ENCODE results near the gene CNPY1.

- TF ChIP-seq, protein P1, sequence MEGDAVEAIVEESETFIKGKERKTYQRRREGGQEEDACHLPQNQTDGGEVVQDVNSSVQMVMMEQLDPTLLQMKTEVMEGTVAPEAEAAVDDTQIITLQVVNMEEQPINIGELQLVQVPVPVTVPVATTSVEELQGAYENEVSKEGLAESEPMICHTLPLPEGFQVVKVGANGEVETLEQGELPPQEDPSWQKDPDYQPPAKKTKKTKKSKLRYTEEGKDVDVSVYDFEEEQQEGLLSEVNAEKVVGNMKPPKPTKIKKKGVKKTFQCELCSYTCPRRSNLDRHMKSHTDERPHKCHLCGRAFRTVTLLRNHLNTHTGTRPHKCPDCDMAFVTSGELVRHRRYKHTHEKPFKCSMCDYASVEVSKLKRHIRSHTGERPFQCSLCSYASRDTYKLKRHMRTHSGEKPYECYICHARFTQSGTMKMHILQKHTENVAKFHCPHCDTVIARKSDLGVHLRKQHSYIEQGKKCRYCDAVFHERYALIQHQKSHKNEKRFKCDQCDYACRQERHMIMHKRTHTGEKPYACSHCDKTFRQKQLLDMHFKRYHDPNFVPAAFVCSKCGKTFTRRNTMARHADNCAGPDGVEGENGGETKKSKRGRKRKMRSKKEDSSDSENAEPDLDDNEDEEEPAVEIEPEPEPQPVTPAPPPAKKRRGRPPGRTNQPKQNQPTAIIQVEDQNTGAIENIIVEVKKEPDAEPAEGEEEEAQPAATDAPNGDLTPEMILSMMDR (IDR thresholded peaks at IDR 0.05; ENCODE audit: borderline replicate concordance, extremely low read depth, low read length, poor library complexity, severe bottlenecking): no peak
- no peak for TF ChIP-seq EZH2 (IDR thresholded peaks at IDR 0.05; ENCODE audit: borderline replicate concordance, low read depth, low read length, severe bottlenecking)
Observed at GRCh38 chr7:155509725-155510551, 36.4 kb downstream of the CNPY1 start.

All from DND-41 (cell line).